Astrocyte of the spinal cord (primary cell): Measurements from ENCODE around the gene GNLY.

Experiments
- DNase-seq: peaks from one replicate; pipeline ENCODE4 v3.0.0; 2011; ENCODE audit warnings: low read depth, low spot score
- H3K4me3 ChIP-seq: 2 replicates; pipeline ENCODE4 v1.5.1; 2011; ENCODE audit warnings: low read depth, mild to moderate bottlenecking, low read length, moderate library complexity
- in situ Hi-C: cut with HindIII; loops from 2 replicates; pipeline ENCODE4 v1.10.0; 2017; ENCODE audit warnings: low sequenced_read_pairs
- TF ChIP-seq, protein P1 (sequence below): IDR thresholded peaks from 2 replicates; pipeline ENCODE4 v1.5.1; 2012; ENCODE audit warnings: low read depth, mild to moderate bottlenecking, low read length, inconsistent platforms

GNLY gene

DNA sequence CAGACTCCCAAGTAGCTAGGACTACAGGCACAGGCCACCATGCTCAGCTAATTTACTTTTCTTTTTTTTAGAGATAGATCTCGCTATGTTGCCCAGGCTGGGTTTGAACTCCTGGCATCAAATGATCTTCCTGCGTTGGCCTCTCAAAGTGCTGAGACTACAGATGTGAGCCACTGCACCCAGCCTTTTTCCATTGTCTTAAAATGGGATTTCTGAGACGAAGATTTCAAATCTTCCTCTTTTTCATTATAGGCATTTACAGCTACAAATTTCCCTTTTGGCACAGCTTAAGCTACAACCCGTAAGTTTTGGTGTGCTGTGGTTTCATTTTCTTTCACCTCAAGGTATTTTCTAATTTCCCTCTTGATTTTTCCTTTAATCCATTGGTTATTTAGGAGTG, 8.6 kb downstream of the GNLY start:
- no peak overlapping the region for H3K4me3 ChIP-seq
- TF ChIP-seq, protein P1, sequence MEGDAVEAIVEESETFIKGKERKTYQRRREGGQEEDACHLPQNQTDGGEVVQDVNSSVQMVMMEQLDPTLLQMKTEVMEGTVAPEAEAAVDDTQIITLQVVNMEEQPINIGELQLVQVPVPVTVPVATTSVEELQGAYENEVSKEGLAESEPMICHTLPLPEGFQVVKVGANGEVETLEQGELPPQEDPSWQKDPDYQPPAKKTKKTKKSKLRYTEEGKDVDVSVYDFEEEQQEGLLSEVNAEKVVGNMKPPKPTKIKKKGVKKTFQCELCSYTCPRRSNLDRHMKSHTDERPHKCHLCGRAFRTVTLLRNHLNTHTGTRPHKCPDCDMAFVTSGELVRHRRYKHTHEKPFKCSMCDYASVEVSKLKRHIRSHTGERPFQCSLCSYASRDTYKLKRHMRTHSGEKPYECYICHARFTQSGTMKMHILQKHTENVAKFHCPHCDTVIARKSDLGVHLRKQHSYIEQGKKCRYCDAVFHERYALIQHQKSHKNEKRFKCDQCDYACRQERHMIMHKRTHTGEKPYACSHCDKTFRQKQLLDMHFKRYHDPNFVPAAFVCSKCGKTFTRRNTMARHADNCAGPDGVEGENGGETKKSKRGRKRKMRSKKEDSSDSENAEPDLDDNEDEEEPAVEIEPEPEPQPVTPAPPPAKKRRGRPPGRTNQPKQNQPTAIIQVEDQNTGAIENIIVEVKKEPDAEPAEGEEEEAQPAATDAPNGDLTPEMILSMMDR: no peak
- in situ Hi-C loops: no loop called here
- no peak for DNase-seq

DNA sequence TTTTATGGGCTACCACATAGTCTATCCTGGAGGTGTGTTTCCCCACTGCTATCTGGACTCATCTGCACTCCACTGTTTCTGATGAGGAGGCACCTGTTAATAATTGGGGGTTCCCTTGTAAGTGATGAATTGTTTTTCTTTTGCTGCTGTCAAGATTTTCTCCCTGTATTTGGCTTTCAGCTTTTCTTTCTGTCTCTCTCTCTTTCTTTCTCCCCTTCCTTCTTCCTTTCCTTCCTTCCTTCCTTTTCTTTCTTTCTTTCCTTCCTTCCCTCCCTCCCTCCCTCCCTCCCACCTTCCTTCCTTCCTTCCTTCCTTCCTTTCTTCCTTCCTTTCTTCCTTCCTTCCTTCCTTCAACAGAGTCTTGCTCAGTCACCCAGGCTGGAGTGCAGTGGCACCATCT, 9.2 kb downstream of the GNLY start:
- no peak overlapping the region for H3K4me3 ChIP-seq
- no peak for DNase-seq
- in situ Hi-C loops: no loop called here
- TF ChIP-seq, protein P1: no peak

DNA sequence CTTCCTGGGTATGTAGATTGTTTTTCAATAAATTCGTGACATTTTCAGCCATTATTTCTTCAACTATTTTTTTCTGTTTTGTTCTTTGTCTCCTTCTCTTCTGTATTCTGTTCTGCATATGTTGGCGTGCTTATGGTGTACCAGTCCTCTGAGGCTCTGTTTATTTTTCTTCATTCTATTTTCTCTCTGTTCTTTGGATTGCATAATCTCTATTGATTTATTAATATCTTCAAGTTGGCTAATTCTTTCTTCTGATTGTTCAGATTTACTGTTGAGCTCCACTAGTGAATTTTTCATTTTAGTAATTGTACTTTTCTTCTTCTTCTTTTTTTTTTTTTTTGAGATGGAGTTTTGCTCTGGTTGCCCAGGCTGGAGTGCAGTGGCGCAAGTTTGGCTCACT, 9.9 kb downstream of the GNLY start:
- TF ChIP-seq, protein P1: no peak
- no peak for DNase-seq
- no peak overlapping the region for H3K4me3 ChIP-seq
- in situ Hi-C loops: no loop called here

DNA sequence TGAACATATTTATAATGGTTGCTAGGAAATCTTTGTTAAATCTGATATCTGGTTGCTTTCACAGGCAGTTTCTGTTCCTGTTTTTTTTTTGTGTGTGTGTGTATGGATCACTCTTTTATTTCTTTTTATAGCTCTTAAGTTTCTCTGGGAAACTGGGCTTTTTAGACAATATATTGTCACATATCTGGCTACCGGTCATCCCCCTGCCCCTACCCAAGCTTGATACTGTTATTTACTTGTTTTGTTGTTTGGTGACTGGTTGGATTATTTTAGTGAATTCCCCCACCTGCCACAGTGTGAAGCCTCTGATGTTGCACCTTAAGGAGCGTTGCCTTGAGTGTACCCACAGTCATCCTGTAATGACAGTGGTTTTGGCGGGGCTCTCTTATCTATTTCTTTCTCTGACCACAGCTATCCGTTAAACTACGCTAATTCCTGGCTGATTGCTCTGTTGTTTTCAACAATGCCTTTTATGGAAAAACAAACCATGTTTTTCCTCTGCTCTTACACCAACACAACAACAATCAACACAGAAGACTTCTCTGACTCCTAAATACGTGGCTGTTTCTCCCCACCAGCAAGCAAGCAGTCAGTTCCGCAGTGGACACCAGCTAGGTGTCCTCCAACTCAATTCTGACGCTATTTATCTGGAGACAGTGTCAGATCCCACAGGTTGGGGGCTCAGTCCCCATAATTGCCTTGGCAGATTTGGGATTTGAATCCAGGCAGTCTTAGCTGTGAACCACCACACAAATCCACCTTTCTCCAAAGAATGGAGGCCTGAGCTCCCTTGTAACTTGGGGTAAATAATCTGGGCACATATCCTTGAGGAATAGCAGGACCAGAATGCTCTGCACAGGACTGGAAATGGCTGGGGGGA, 10.9 kb downstream of the GNLY start:
- in situ Hi-C loops: no loop called here
- H3K4me3 ChIP-seq: no peak overlapping the region
- no peak for DNase-seq
- TF ChIP-seq, protein P1: no peak

DNA sequence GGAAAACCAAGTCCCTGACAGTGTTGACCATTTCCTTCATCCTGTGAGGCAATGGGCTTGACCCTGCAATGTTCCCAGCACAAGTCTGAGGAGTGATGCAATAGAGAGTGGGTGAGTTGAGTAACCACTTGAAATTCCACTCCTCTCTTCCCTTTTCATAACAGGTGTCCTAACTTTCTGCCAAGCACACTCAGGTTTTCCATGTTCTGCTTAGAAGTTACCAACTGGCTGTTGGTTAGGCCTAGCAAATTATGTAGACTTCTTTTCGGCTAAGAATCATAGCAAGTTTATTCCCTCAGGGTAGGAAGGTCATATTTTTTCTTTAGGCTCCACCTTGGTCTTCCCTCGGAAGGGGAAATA, 11.5 kb downstream of the GNLY start:
- in situ Hi-C loops: no loop called here
- TF ChIP-seq, protein P1: no peak
- no peak overlapping the region for H3K4me3 ChIP-seq
- DNase-seq: peak; percentile 92

DNA sequence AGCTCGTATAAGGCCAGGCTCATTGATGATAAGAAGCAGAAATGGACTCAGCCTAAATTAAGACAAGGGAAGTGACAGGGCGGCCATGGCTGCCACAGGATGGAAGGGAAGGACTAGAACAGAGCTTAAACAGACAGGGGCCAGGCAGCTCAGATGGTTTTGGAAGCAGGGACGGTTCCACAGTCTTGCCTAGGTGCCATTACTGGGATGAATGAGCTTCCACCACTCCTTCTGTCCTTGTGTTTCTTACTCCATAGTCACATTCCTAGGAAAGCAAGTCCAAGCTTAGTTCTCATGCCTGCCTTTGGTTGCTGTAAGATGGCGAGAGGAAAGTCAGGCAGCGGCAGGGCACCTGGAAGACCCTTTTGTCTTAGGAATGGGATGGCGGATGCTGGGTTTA, 11.9 kb downstream of the GNLY start:
- no peak for DNase-seq
- H3K4me3 ChIP-seq: no peak overlapping the region
- in situ Hi-C loops: no loop called here
- TF ChIP-seq, protein P1: no peak
